Hepatocyte (in vitro differentiated cells): ENCODE data around the gene DEXI. TPM values are rescaled to one million over a fixed set of nuclear protein-coding genes. Genes with fewer than 3 reads are reported as not detected.
A peak's percentile ranks its signal among the peaks of the same experiment; 100 is the strongest.

ENCODE experiments used
- DNase-seq: peaks from one replicate; pipeline ENCODE4 v3.0.0-alpha.2; 2016; ENCODE audit warnings: low spot score
- H2AFZ ChIP-seq: fragments of 200-600 bp; sonication (generic); 2 replicates; pipeline ENCODE4 v1.6.0; 2016; ENCODE audit warnings: antibody characterized with exemption, mild to moderate bottlenecking
- H3K27ac ChIP-seq: fragments of 200-600 bp; sonication (generic); 2 replicates; pipeline ENCODE4 v1.5.1; 2016; ENCODE audit warnings: mild to moderate bottlenecking
- H3K27me3 ChIP-seq: fragments of 200-600 bp; sonication (generic); 2 replicates; pipeline ENCODE4 v1.6.1; 2016
- H3K36me3 ChIP-seq: fragments of 200-600 bp; sonication (generic); replicated peaks from 2 replicates; pipeline ENCODE4 v1.5.1; 2016; ENCODE audit warnings: low read depth; ENCODE audit not compliant: insufficient read depth
- H3K4me1 ChIP-seq: fragments of 200-600 bp; sonication (generic); 2 replicates; pipeline ENCODE4 v1.5.1; 2016; ENCODE audit warnings: mild to moderate bottlenecking, moderate library complexity; ENCODE audit not compliant: insufficient read depth
- H3K4me2 ChIP-seq: fragments of 200-600 bp; sonication (generic); 2 replicates; pipeline ENCODE4 v1.6.0; 2016
- H3K4me3 ChIP-seq: fragments of 200-600 bp; sonication (generic); 2 replicates; pipeline ENCODE4 v1.5.1; 2016; ENCODE audit warnings: mild to moderate bottlenecking
- H3K79me2 ChIP-seq: fragments of 200-600 bp; sonication (generic); 2 replicates; pipeline ENCODE4 v1.6.0; 2017; ENCODE audit warnings: mild to moderate bottlenecking
- H3K9me2 ChIP-seq: fragments of 200-600 bp; sonication (generic); replicated peaks from 2 replicates; pipeline ENCODE4 v1.6.0; 2017; ENCODE audit warnings: mild to moderate bottlenecking; ENCODE audit not compliant: insufficient read depth
- H3K9me3 ChIP-seq: fragments of 200-600 bp; sonication (generic); 2 replicates; pipeline ENCODE4 v1.5.1; 2016; ENCODE audit warnings: low read depth, mild to moderate bottlenecking
- H4K20me1 ChIP-seq: fragments of 200-600 bp; sonication (generic); 2 replicates; pipeline ENCODE4 v1.6.0; 2016; ENCODE audit warnings: mild to moderate bottlenecking; ENCODE audit not compliant: insufficient read depth, poor library complexity, severe bottlenecking
- CTCF ChIP-seq: fragments of 200-600 bp; sonication (generic); IDR thresholded peaks from 2 replicates; pipeline ENCODE4 v1.5.1; 2016; ENCODE audit warnings: antibody characterized with exemption, mild to moderate bottlenecking; ENCODE audit not compliant: poor library complexity
- EZH2 ChIP-seq: fragments of 200-600 bp; sonication (generic); IDR thresholded peaks from 2 replicates; pipeline ENCODE4 v1.6.1; 2016; ENCODE audit warnings: antibody characterized with exemption, mild to moderate bottlenecking, borderline replicate concordance
- EZH2phosphoT487 ChIP-seq: fragments of 200-600 bp; sonication (generic); IDR thresholded peaks from one replicate; pipeline ENCODE4 v1.6.1; 2018; ENCODE audit warnings: antibody characterized with exemption, mild to moderate bottlenecking, low read depth, moderate library complexity; ENCODE audit not compliant: unreplicated experiment, severe bottlenecking
- WGBS: methylation state at CpG from one replicate; pipeline ENCODE4 v1.1.6; 2016; ENCODE audit warnings: low lambda C conversion rate; ENCODE audit errors: missing lambda C conversion rate; 5-methylcytosine and 5-hydroxymethylcytosine counted together
- polyA plus RNA-seq: library from polyadenylated mRNA; unstranded; fragments of >200 nt; fragmentation: Nextera tagmentation; extraction: Ambion mirVana; gene quantifications from 2 replicates; pipeline ENCODE4 v1.2.1, GENCODE V29; 2016
- total RNA-seq: library from RNA; depleted of rRNA; stranded (reverse); fragments of >200 nt; gene quantifications from 2 replicates; pipeline ENCODE4 v1.2.3, GENCODE V29; 2014

The DEXI gene
- total and polyA plus RNA-seq, 2 experiments from 2014 or later, result 51.6 to 82.4 TPM

DNA sequence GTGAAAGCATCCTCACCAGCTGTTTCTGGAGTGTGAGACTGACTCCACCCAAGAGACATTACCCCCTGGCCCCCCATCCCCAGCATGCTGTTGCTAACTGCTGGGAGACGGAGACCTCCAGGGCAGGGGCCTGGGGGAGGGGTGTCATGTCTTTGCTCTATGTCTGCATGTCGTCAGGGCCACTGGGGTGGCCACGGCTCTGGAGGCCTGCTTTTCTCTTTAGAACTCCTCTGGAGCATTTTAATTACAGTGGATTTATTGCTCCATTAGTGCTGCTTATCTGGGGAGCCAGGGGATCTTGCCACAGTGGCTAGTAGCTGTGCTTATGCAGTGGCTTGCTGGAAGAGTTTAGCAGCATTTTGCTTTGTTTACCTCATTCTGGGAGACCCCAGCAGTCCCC lies 34.4 kb upstream of the DEXI start:
- H4K20me1 ChIP-seq, result no peaks in the 10 kb centered on the region
- no peaks in the 10 kb centered on the region for H3K27me3 ChIP-seq
- H3K36me3 ChIP-seq, result no peaks in the 10 kb centered on the region
- WGBS, result 35% methylated on average over 3 of the region's 3 CpGs
- no peaks in the 10 kb centered on the region for H3K79me2 ChIP-seq
- H3K4me2 ChIP-seq, result no peak overlapping the region
- H3K9me3 ChIP-seq, result no peaks in the 10 kb centered on the region
- no peaks in the 10 kb centered on the region for H3K9me2 ChIP-seq
- TF ChIP-seq CTCF (no peak), EZH2 (no peak), EZH2phosphoT487 (no peak)
- no peak for DNase-seq
- H3K27ac ChIP-seq, result peak overlapping the region; percentile 2
- no peak overlapping the region for H2AFZ ChIP-seq
- H3K4me1 ChIP-seq, result peaks cover 17% of the 10 kb centered on the region
- no peak overlapping the region for H3K4me3 ChIP-seq

DNA sequence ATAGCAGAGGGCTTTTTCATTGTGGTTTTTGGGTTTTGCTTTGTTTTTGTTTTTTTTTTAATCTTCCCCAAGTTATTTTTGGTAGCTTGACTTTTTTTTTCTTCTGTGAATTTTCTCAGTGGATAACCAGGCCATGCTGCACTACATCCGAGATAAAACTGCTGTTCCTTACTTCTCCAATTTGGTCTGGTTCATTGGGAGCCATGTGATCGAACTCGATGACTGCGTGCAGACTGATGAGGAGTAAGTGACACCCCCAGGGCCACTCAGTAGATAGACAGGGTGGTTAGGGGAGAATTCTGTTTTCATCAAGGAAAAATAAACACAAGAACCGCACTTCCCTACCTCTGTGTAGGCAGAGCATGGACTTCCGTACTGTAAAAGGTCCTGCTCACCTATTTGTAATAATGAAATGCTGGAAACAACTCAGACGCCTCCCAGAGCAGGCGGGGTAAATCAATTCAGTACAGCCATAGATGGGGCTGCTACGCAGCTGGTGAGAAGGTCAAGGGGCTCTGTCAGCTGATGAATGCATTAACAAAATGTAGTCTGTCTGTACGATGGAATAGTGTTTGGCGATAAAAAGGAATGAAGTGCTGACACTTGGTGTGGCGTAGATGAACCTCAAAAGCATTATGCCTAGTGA lies 30.7 kb upstream of the DEXI start:
- peaks cover 12% of the 10 kb centered on the region for H3K4me1 ChIP-seq
- H3K36me3 ChIP-seq, result no peaks in the 10 kb centered on the region
- no peaks in the 10 kb centered on the region for H3K27me3 ChIP-seq
- 81% methylated on average over 12 of the region's 12 CpGs for WGBS
- TF ChIP-seq EZH2phosphoT487 (no peak), CTCF (no peak), EZH2 (no peak)
- DNase-seq, result no peak
- no peaks in the 10 kb centered on the region for H3K9me2 ChIP-seq
- no peaks in the 10 kb centered on the region for H3K79me2 ChIP-seq
- H3K4me2 ChIP-seq, result no peak overlapping the region
- no peak overlapping the region for H3K27ac ChIP-seq
- no peaks in the 10 kb centered on the region for H4K20me1 ChIP-seq
- H3K4me3 ChIP-seq, result no peak overlapping the region
- H3K9me3 ChIP-seq, result no peaks in the 10 kb centered on the region
- no peak overlapping the region for H2AFZ ChIP-seq

DNA sequence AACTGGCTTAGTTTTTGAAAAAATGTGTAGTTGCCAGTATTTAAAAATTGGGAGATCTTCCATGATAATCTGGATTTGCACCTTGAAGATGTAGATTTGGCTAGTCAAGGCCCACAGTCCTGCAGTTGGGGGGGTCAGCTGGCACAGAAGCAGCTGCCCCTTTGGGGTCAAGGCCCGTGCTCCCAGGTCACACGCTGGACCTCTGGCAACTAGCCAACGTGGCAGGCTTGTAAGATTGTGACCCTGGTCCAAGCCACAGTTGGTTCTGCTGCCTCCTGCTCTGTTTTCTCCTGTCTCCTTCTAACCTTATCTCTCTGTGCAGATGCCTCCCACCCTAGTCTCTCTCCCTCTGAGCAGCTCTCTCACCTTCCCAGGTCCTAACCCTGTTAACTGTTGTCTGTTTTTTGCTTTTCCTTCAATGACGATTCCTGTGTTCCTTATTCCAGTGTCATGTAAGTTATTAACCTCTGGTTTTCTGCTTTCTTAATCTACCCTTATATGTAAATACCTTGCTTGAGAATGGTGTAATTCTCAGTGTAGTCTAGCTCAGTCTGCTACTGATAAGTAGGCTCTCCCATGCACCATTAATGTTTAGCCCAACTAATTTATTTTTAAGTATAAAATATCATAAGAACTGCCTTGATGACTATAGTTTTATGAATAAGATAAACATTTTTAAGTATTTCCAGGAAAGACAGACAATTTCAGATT lies 30.0 kb upstream of the DEXI start:
- no peaks in the 10 kb centered on the region for H3K79me2 ChIP-seq
- H3K4me3 ChIP-seq, result no peak overlapping the region
- H3K4me2 ChIP-seq, result no peak overlapping the region
- no peaks in the 10 kb centered on the region for H3K27me3 ChIP-seq
- no peaks in the 10 kb centered on the region for H3K9me2 ChIP-seq
- no peak overlapping the region for H2AFZ ChIP-seq
- H3K4me1 ChIP-seq, result peaks cover 12% of the 10 kb centered on the region
- no peak for TF ChIP-seq CTCF
- no peak for TF ChIP-seq EZH2
- TF ChIP-seq EZH2phosphoT487, result no peak
- H3K27ac ChIP-seq, result peak overlapping the region; percentile 12
- H4K20me1 ChIP-seq, result no peaks in the 10 kb centered on the region
- DNase-seq, result no peak
- no peaks in the 10 kb centered on the region for H3K9me3 ChIP-seq
- no peaks in the 10 kb centered on the region for H3K36me3 ChIP-seq
- 73% methylated on average over 4 of the region's 4 CpGs for WGBS
